Adrenal gland (tissue), 12 donors: ENCODE data around the gene GRN. TPM values are rescaled to one million over a fixed set of nuclear protein-coding genes. Genes with fewer than 3 reads are reported as not detected.
A peak's percentile ranks its signal among the peaks of the same experiment; 100 is the strongest.

Experiments used
- DNase-seq, 7 donors: peaks; one replicate each; pipeline ENCODE4 v3.0.0-alpha.2; 2019 to 2020
- H3K27ac ChIP-seq, 5 donors: fragments of 200-600 bp; sonication (generic) in 4 of 5; 1 replicate in 3 of 5; 2 replicates in 2 of 5; pipeline versions ENCODE4 v1.5.1 to v1.8.0; 2016 to 2020; ENCODE audit warnings: mild to moderate bottlenecking in 1 of 5
- H3K27me3 ChIP-seq: fragments of 200-600 bp; 2 replicates; pipeline ENCODE4 v1.8.0; 2021
- H3K36me3 ChIP-seq, 2 donors: fragments of 200-600 bp; replicated peaks in 1 of 2; 1 replicate in 1 of 2; 2 replicates in 1 of 2; pipeline versions ENCODE4 v1.5.1 to v1.8.0; 2018 to 2022
- H3K4me1 ChIP-seq, 2 donors: fragments of 200-600 bp; replicated peaks in 1 of 2; 1 replicate in 1 of 2; 2 replicates in 1 of 2; pipeline versions ENCODE4 v1.5.1 to v1.8.0; 2018 to 2021
- H3K4me3 ChIP-seq, 4 donors: fragments of 200-600 bp; sonication (generic) in 3 of 4; one replicate each; pipeline ENCODE4 v1.5.1; 2016 to 2018
- H3K9me3 ChIP-seq, 3 donors: fragments of 200-600 bp; sonication (generic) in 1 of 3; replicated peaks in 1 of 3; 1 replicate in 2 of 3; 2 replicates in 1 of 3; pipeline versions ENCODE4 v1.5.1 to v1.8.0; 2016 to 2021
- POLR2A ChIP-seq, 2 donors: fragments of 450-650 bp; IDR thresholded peaks; one replicate each; pipeline ENCODE4 v1.6.1; 2017; ENCODE audit warnings: antibody characterized with exemption in 2 of 2, mild to moderate bottlenecking in 2 of 2, moderate library complexity in 1 of 2
- WGBS, 4 donors: extraction: QIAGEN DNeasy Blood & Tissue Kit in 2 of 4; methylation state at CpG; one replicate each; pipeline versions ENCODE4 v1.1.5 to v1.1.7; 2013 to 2017; 5-methylcytosine and 5-hydroxymethylcytosine counted together
- intact Hi-C, 2 donors: fragments of 100-400 bp; cut with DNase I; formaldehyde crosslinking; loops; one replicate each; pipeline versions ENCODE4 v1.14.1 to v1.15.0; 2022 to 2023
- polyA plus RNA-seq, 3 donors: library from polyadenylated mRNA; stranded (reverse); fragments of 200-250 nt in 2 of 3; fragments of 350-450 nt in 1 of 3; fragmentation: Illumina TruSeq in 1 of 3; extraction: RNeasy Lipid Tissue Mini Kit (QIAGEN cat#74804) in 1 of 3; gene quantifications; one replicate each; pipeline ENCODE4 v1.2.3, GENCODE V29; 2013 to 2014
- total RNA-seq, 9 donors: library from RNA; depleted of rRNA in 4 of 9; stranded (reverse); fragments of >200 nt in 4 of 9; fragments of 120-200 nt in 1 of 9; fragmentation: NEBNext Ultra II Directional in 1 of 9; extraction: Animal tissue kit (Norgen Biotek cat#: 25700) in 1 of 9; gene quantifications; one replicate each; pipeline versions ENCODE4 v1.1.0 to v1.2.4, GENCODE V29; 2013 to 2023
- TF ChIP-seq, protein P1 (sequence below), 6 experiments: fragments of 450-650 bp in 4 of 6; fragments of 200-600 bp in 2 of 6; sonication (generic) in 1 of 6; IDR thresholded peaks; 1 replicate in 5 of 6; 2 replicates in 1 of 6; pipeline versions ENCODE4 v1.5.1 to v1.8.0; 2016 to 2021; ENCODE audit warnings: antibody characterized with exemption in 6 of 6, mild to moderate bottlenecking in 2 of 6, moderate library complexity in 1 of 6
- donor health status: healthy with polysubstance abuse.
- donor health status: Bipolar disorder and iron deficiency.
- donor health status: DM: yes; HTN: yes; CAD: no.
- donor health status: DM: no; HTN: no; CAD: no.
- donor health status: DM: no; HTN: no; CAD: no.
- donor health status: DM: yes; HTN: yes; CAD: no.

The GRN gene
- total and polyA plus RNA-seq, 12 donors: 79.0 to 721 (median 320) TPM

DNA sequence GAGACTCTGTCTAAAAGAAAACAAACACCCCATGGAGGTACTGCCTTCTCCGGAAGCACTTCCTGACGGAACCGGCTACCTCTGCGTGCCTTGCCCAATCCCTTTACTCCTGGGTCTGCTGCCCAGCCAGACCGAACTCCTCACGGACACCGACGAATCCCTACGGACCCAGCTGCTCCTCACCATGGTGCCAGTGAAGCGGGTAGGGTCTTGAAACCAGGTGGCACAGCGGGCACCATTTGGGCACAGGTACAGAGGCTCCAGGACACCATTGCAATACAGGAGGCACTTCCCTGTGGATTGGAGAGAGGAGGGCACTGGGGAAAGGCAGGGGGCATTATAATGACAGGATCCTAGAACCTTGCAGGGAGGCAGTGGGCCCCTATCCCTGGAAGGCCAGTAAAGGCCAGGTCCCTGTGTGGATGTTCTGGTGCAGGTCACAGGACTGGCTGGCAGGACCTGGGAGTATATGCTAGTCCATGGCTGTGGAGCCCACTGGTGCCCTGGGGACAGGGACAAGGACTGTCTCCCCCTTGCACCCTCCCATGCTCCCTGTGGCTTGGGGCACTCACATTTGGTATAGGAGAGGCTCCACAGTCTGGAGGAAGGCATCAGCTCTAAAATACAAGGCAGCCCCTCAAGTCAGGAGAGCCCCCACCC lies 22.7 kb upstream of the GRN start:
- intact Hi-C loops: no loop called here
- H3K4me1 ChIP-seq: peaks cover 17 to 28% of the 10 kb centered on the region in 2 donors
- no peak overlapping the region for H3K4me3 ChIP-seq
- H3K36me3 ChIP-seq: peaks cover 0 to 33% of the 10 kb centered on the region in 2 donors
- TF ChIP-seq, protein P1, sequence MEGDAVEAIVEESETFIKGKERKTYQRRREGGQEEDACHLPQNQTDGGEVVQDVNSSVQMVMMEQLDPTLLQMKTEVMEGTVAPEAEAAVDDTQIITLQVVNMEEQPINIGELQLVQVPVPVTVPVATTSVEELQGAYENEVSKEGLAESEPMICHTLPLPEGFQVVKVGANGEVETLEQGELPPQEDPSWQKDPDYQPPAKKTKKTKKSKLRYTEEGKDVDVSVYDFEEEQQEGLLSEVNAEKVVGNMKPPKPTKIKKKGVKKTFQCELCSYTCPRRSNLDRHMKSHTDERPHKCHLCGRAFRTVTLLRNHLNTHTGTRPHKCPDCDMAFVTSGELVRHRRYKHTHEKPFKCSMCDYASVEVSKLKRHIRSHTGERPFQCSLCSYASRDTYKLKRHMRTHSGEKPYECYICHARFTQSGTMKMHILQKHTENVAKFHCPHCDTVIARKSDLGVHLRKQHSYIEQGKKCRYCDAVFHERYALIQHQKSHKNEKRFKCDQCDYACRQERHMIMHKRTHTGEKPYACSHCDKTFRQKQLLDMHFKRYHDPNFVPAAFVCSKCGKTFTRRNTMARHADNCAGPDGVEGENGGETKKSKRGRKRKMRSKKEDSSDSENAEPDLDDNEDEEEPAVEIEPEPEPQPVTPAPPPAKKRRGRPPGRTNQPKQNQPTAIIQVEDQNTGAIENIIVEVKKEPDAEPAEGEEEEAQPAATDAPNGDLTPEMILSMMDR (IDR thresholded peaks at IDR 0.05): no peak
- no peak for TF ChIP-seq POLR2A (IDR thresholded peaks at IDR 0.05)
- no peak for DNase-seq
- H3K27me3 ChIP-seq: no peaks in the 10 kb centered on the region
- no peak overlapping the region for H3K27ac ChIP-seq
- H3K9me3 ChIP-seq: no peaks in the 10 kb centered on the region
- WGBS, 4 donors: 90 to 95% (median 93%) methylated on average over 10 to 11 of the region's 11 CpGs

DNA sequence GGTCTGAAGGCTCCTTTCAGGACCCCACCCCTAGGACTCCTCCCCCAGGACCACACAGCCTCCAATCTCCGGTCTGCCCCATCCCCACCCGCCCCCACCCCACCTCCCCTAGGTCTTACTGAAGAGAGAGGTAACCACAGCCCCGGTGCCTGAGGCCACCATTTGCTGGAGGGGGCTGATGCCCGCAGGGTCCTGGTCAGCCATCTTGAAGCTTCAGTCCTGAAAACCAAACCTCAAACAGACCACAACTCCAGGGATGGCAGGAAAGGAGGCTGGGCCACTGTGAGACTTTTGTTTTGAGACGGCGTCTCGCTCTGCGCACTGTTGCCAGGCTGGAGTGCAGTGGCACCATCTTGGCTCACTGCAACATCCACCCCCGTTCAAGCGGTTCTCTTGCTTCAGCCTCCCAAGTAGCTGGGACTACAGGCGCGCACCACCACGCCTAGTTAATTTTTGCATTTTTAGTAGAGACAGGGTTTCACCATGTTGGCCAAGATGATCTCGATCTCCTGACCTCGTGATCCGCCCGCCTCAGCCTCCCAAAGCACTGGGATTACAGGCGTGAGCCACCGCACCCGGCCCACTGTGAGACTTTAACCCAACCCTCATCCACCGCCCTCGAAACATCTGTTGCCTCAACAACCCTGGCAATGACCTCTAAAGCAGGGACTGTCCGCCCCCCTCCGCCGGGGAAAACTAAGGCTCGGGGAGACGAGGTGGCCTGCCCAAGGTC lies 21.6 kb upstream of the GRN start:
- TF ChIP-seq POLR2A (IDR thresholded peaks at IDR 0.05): no peak
- 60 to 94% (median 64%) methylated on average over 9 to 27 of the region's 27 CpGs for WGBS, 4 donors
- Histone ChIP-seq H3K9me3 (no peaks in the 10 kb centered on the region), H3K27ac (peak overlapping the region in 2 of 5 donors; percentile 87 to 98), H3K36me3 (peaks cover 0 to 33% of the 10 kb centered on the region in 2 donors), H3K27me3 (no peaks in the 10 kb centered on the region), H3K4me3 (peak overlapping the region; percentile 70 to 88 (median 79)), H3K4me1 (peaks cover 17 to 29% of the 10 kb centered on the region in 2 donors)
- intact Hi-C loops: loop anchor here in 1 of 2 donors (2.0 kb wide), 1 partner anchor 105 kb away; the partner anchor contains the start of gene UBTF
- no peak for DNase-seq

DNA sequence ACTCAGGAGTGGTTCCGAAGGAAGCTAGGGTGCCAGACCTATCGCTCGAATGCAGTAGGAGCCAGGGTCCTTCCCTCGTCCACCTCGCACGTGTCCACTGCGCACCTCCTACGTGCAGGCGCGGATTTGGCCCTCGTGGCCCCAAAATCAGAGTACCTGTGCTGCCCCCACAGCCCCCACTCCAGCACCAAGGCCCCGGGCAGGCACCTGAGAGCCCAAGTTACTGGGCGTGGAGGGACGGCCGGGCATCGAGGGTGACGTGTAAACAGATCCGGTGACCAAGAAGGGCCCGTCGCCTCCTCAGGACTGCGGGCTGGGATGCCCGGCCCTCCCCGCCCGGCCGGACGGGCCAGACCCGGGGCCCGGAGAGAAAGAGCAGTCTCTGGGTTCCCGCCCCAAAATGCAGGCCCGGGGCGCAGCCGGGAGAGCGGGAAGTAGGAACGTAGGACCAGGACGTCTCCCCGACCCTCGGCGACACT lies 21.0 kb upstream of the GRN start:
- 0 to 1% (median 1%) methylated on average over 20 to 38 of the region's 38 CpGs; no CpG with 5 or more reads in 1 of the 4 donors for WGBS, 4 donors
- no peak for TF ChIP-seq POLR2A (IDR thresholded peaks at IDR 0.05)
- TF ChIP-seq, protein P1 (IDR thresholded peaks at IDR 0.05): no peak
- DNase-seq: peak in 4 of 7 donors; percentile 49 to 69 (median 56)
- peak overlapping the region in 4 of 5 donors; percentile 87 to 98 (median 92) for H3K27ac ChIP-seq
- peaks cover 17 to 29% of the 10 kb centered on the region in 2 donors for H3K4me1 ChIP-seq
- H3K27me3 ChIP-seq: no peaks in the 10 kb centered on the region
- H3K9me3 ChIP-seq: no peaks in the 10 kb centered on the region
- intact Hi-C loops: loop anchor here in 1 of 2 donors (2.0 kb wide), 1 partner anchor 105 kb away; the partner anchor contains the start of gene UBTF
- peak overlapping the region; percentile 70 to 88 (median 79) for H3K4me3 ChIP-seq
- H3K36me3 ChIP-seq: peaks cover 0 to 33% of the 10 kb centered on the region in 2 donors

- TF ChIP-seq POLR2A (IDR thresholded peaks at IDR 0.05): peak; percentile 59 to 81
- TF ChIP-seq, protein P1 (IDR thresholded peaks at IDR 0.05): no peak
- intact Hi-C loops: loop anchor here in 1 of 2 donors (2.0 kb wide), 1 partner anchor 106 kb away; the partner anchor contains the start of gene UBTF
- WGBS, 4 donors: 0 to 1% (median 0%) methylated on average over 27 to 85 of the region's 85 CpGs
- Histone ChIP-seq H3K27ac (peak within 1 kb of the TSS; percentile 55 to 98 (median 91)), H3K4me3 (peak within 1 kb of the TSS; percentile 70 to 88 (median 79)), H3K27me3 (no peaks in the 10 kb centered on the region), H3K4me1 (peaks cover 17 to 29% of the 10 kb centered on the region in 2 donors), H3K9me3 (no peaks in the 10 kb centered on the region), H3K36me3 (peaks cover 0 to 29% of the 10 kb centered on the region in 2 donors)
- peak; percentile 93 to 97 (median 94) for DNase-seq
Measured at GRCh38 chr17:44324571-44325275, 20.4 kb upstream of the GRN start, which contains the start of gene SLC25A39. Gene SLC25A39, minus strand, starts transcription at chr17:44324823. Its CDS starts 1,261 bp downstream, at chr17:44323562.
